ENCODE data around the gene MTMR8.
"Not testable (repeated sequence)": the region's sequence is repeated elsewhere in the genome, so short reads cannot be mapped to it uniquely, and the experiment has no call there.

MTMR8 gene

GRCh38 chrX:64394874-64395567 lies at the start of gene MTMR8:
TSS of gene MTMR8 (minus strand) at chrX:64395452. CDS start at chrX:64395363, 89 bp downstream.
- in situ Hi-C loops (cut with MboI; ENCODE audit: low sequenced_read_pairs), result no loop called here

GRCh38 chrX:64439551-64439950 lies 44.3 kb upstream of the MTMR8 start:
- in situ Hi-C loops (cut with MboI; ENCODE audit: low sequenced_read_pairs), result no loop called here

GRCh38 chrX:64437665-64438064 lies 42.4 kb upstream of the MTMR8 start:
- in situ Hi-C loops (cut with MboI; ENCODE audit: low sequenced_read_pairs), result no loop called here

GRCh38 chrX:64437218-64437617 lies 42.0 kb upstream of the MTMR8 start:
- in situ Hi-C loops (cut with MboI; ENCODE audit: low sequenced_read_pairs), result no loop called here

- in situ Hi-C loops (cut with MboI; ENCODE audit: low sequenced_read_pairs), result no loop called here
These were observed 33.1 kb upstream of the MTMR8 start for GRCh38 chrX:64428371-64428770.

- in situ Hi-C loops (cut with MboI; ENCODE audit: low sequenced_read_pairs), result no loop called here
These were observed 32.5 kb upstream of the MTMR8 start for GRCh38 chrX:64427787-64428186.

- in situ Hi-C loops (cut with MboI; ENCODE audit: low sequenced_read_pairs), result no loop called here
These were observed 32.0 kb upstream of the MTMR8 start for GRCh38 chrX:64427281-64427680.

- in situ Hi-C loops (cut with MboI; ENCODE audit: low sequenced_read_pairs), result not testable (repeated sequence)
These were observed 14.5 kb upstream of the MTMR8 start for GRCh38 chrX:64409730-64410129.

- in situ Hi-C loops (cut with MboI; ENCODE audit: low sequenced_read_pairs), result no loop called here
These were observed 2.8 kb upstream of the MTMR8 start for GRCh38 chrX:64398088-64398487.

- in situ Hi-C loops (cut with MboI; ENCODE audit: low sequenced_read_pairs), result no loop called here
These were observed 297 bp upstream of the MTMR8 start for GRCh38 chrX:64395568-64395929.

- in situ Hi-C loops (cut with MboI; ENCODE audit: low sequenced_read_pairs), result no loop called here
These were observed 986 bp downstream of the MTMR8 start for GRCh38 chrX:64394059-64394873.

GRCh38 chrX:64389489-64389888 lies 5.8 kb downstream of the MTMR8 start:
- in situ Hi-C loops (cut with MboI; ENCODE audit: low sequenced_read_pairs), result no loop called here

GRCh38 chrX:64380789-64381188 lies 14.5 kb downstream of the MTMR8 start:
- in situ Hi-C loops (cut with MboI; ENCODE audit: low sequenced_read_pairs), result not testable (repeated sequence)

GRCh38 chrX:64379924-64380323 lies 15.3 kb downstream of the MTMR8 start:
- in situ Hi-C loops (cut with MboI; ENCODE audit: low sequenced_read_pairs), result no loop called here

- in situ Hi-C loops (cut with MboI; ENCODE audit: low sequenced_read_pairs), result no loop called here
These were observed 17.5 kb downstream of the MTMR8 start for GRCh38 chrX:64377753-64378152.

- in situ Hi-C loops (cut with MboI; ENCODE audit: low sequenced_read_pairs), result no loop called here
These were observed 43.2 kb downstream of the MTMR8 start for GRCh38 chrX:64352081-64352480.

- in situ Hi-C loops (cut with MboI; ENCODE audit: low sequenced_read_pairs), result no loop called here
These were observed 44.7 kb downstream of the MTMR8 start for GRCh38 chrX:64350521-64350920.

GRCh38 chrX:64350047-64350446 lies 45.2 kb downstream of the MTMR8 start:
- in situ Hi-C loops (cut with MboI; ENCODE audit: low sequenced_read_pairs), result no loop called here

GRCh38 chrX:64342811-64343210 lies 52.4 kb downstream of the MTMR8 start:
- in situ Hi-C loops (cut with MboI; ENCODE audit: low sequenced_read_pairs), result no loop called here

- in situ Hi-C loops (cut with MboI; ENCODE audit: low sequenced_read_pairs), result no loop called here
These were observed 57.0 kb downstream of the MTMR8 start for GRCh38 chrX:64338296-64338695.

- in situ Hi-C loops (cut with MboI; ENCODE audit: low sequenced_read_pairs), result no loop called here
These were observed 60.8 kb downstream of the MTMR8 start for GRCh38 chrX:64334467-64334866.

GRCh38 chrX:64330284-64330683 lies 65.0 kb downstream of the MTMR8 start:
- in situ Hi-C loops (cut with MboI; ENCODE audit: low sequenced_read_pairs), result no loop called here
